NCI-H2227 (cell line): ENCODE data around the gene EIF2B5.
"Not testable (repeated sequence)": the region's sequence is repeated elsewhere in the genome, so short reads cannot be mapped to it uniquely, and the experiment has no call there.

Experiments used
- DNase-seq: peaks from one replicate; lab custom pipeline; 2025; ENCODE audit not compliant: unreplicated experiment; lab: John Stamatoyannopoulos, UW

Gene EIF2B5

DNA sequence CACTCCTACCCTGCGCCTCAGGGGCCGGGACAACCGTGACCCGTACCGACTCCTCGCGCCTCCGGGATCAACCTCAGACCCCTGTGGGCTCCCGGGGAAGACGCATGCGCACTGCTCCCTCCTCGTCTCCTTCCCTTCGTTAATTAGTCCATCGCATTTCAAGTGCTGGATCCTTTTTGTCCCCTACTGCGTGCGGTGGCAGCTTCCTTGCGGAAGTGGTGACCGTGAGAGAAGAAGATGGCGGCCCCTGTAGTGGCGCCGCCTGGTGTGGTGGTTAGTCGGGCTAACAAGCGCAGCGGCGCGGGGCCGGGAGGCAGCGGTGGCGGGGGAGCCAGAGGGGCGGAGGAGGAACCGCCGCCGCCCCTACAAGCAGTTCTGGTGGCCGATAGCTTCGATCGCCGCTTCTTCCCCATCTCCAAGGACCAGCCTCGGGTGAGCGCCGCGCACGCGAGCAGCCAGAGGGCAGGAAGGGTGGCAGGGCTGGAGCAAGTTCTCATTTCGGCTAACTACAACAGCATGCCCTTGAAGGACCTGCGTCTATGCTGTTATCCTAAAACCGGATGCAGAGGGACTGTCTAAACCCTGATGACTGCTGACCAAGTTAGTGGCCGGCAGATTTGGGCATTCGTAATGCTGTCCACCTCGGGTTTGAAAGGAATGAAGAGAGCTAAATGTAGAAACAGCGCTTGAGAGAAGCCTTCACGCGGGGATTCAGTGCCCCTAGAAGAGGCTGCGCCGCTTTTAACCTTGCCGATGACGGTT lies at the start of gene EIF2B5:
EIF2B5 (plus strand) TSS at position 210 of the 762 bp plus-strand sequence; CDS start at position 238, 28 bp downstream.
- DNase-seq, result peak; percentile 95

DNA sequence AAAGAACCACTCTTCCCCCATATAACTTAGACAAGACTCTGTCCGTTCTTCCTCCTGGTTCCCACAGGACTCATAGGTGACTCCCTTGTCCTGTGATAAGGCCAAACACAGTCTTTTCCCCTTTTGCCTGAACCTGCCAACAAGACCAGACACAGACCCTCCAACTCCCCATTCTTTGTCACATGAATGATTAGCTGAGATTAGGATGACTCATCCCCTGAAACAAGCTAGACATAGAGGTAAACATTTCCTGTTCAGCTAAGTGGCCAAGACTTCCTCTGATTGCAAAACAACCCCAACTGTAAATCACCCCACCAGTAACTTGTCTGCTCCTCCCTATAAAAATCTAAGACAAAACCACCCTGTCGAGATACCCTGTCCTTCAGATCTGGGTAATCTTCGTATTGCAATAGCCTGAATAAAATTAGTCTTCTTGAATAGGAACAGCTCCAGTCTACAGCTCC lies 49.7 kb upstream of the EIF2B5 start:
- DNase-seq, result no peak

DNA sequence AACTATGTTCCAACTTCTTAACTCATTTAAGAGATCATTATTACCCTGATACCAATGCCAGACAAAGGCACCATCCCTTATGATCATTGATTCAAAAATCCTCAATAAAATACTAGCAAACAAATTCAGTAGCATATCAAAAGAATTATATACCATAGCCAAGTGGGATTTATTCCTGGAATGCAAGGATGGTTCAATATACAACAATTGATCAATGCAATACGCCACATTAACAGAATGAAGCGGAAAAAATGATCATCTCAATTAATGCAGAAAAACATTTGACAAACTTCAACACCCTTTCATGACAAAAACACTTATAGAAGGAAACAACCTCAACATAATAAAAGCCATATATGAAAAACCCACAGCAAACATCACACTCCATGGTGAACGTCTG lies 43.0 kb upstream of the EIF2B5 start:
- no peak for DNase-seq

DNA sequence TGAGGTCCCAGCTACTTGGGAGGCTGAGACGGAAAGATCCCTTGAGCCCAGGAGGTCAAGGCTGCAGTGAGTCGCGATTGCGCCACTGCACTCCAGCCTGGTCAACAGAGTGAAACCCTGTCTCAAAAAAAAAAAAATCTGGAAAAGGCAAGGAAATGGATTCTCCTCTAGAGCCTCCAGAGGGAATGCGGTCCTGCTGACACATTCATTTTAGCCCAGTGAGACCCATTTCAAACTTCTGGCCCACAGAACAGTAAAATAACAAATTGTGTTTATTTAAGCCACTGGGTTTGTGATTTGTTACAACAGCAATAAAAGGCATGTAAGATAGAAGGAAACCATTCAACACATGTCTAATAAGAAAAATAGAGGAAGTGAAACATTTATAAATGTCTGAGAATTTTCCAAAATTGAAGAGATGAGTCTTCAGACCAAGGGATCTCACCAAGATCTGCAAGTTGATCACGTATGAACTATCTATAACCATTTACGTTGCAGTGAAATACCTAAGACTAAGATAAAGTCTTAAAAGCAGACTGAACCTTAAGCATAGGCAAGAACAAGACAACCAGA lies 38.3 kb upstream of the EIF2B5 start, which contains the start of gene HTR3E:
HTR3E (plus strand) TSS at position 254 of the 573 bp plus-strand sequence. CDS start 466 bp downstream, outside the sequence.
- DNase-seq, result no peak

DNA sequence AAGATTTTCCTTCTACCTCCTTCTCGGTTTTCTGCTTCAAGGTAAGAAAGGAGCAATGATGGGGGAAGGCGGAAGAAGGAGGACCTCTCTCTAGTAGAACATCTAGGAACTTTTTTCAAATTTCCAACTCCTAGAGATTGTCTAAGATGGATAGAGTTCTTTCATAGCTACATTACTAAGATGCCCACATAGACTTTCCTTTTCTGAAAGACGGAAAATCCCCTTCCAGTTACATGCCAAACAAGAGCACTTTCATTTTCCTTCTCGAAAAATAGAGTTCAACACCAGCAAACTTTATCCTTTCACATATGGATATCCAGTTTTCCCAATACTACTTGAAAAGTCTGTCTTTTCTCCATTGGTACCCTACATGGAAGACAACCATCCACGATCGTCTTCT lies 37.6 kb upstream of the EIF2B5 start:
- no peak for DNase-seq

DNA sequence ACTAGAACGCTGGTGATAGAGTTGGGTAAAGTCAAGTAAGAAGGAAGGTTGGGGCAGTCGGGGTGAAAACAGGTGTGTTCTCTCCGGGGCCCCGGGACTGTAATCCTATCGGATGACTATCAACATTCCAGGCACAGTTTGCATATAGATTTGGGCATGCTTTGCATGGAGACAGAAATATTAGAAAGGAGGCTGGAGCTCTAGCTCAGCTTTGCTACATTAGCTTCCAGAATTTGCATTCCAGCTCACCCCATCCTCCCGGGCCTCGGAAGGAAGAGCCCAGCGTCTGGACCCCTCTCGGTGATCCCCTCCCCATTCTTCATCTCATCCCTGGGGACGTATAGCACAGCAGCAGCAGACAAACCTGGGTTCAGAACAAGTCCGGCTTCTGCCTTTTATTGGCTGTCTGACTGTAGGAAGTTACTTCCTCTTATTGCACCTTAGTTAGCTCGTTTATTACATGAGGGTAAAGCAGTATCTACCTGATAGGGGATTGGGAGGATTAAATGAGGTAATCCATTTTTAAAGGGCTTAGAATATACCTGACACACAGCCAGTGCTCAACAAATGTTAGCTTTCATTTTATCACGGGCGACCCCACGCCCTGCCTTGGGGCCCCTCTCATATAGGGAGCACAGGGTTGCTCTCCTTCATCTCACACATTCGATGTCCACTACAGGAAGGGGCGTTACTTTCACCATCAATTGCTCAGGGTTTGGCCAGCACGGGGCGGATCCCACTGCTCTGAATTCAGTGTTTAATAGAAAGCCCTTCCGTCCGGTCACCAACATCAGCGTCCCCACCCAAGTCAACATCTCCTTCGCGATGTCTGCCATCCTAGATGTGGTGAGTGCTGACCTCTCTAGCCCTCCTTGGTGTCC lies 35.1 kb upstream of the EIF2B5 start:
- no peak for DNase-seq

DNA sequence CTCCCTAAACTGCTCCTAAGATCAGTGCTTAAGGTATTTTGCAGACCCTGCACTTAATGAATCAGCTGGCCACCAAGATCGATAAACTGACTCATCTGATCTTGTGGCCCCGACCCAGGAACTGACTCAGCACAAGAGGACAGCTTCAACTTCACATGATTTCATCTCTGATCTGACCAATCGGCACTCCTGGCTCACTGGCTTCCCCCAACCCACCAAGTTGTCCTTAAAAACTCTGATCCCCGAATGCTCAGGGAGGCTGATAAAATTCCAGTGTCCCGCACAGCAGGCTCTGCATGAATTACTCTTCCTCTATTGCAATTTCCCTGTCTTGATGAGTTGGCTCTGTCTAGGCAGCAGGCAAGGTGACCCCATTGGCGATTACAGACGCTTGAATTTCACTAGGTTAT lies 24.8 kb upstream of the EIF2B5 start:
- no peak for DNase-seq

DNA sequence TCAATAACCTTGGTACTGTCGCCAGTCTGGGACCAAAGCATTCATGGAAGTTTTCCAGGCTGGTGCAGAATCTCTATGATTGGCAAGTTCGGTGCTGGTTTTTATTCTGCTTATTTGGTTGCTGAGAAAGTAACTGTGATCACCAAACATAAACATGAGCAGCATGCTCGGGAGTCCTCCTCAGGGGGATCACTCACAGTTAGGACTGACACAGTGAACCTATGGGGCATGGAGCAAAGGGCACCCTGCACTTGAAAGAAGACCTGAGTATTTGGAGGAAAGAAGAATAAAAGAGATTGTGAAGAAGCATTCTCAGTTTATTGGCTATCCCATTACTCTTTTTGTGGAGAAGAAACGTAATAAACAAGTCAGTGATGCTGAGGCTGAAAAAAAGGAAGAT lies 19.1 kb upstream of the EIF2B5 start:
- no peak for DNase-seq

DNA sequence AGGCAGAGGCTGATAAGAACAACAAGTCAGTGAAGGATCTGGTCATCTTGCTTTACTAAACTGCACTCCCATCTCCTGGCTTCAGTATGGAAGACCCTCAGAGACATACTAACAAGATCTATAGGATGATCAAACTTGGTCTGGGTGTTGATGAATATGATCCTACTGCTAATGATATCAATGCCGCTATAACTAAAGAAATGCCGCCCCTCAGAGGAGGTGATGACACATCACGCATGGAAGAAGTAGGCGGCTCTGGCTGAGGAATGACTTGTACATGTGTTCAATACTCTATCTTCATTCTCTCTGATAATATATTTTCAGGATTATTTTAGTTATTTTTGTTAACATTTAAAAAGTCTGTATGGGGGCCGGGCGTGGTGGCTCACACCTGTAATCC lies 17.5 kb upstream of the EIF2B5 start:
- no peak for DNase-seq

DNA sequence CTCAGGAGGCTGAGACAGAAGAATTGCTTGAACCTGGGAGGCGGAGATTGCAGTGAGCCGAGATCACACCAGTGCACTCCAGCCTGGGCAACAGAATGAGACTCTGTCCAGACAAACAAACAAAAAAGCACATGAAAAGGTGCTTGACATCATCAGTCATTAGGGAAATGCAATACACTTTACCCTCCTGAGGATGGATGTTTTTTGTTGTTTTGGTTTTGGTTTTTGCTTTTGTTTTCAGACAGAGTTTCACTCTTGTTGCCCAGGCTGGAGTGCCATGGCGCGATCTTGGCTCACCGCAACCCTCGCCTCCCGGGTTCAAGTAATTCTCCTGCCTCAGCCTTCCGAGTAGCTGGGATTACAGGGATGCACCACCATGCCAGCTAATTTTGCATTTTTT lies 14.1 kb upstream of the EIF2B5 start:
- DNase-seq, result not testable (repeated sequence)

DNA sequence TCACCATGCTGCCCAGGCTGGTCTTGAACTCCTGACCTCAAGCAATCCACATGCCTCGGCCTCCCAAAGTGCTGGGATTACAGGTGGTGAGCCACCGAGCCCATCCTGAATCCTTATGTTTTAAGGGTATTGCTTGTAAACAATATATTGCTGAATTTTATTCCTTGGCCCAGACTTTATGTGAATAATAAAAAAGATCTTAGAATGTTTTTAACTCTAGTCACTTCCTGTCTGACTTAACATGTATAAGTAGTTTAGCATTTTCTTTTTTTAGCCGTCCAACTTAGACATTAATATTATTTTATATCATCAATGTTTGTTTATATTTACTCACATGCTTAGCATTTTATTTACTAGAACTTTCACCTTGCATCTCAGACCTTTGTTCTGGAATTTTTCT lies 9.2 kb upstream of the EIF2B5 start:
- no peak for DNase-seq

DNA sequence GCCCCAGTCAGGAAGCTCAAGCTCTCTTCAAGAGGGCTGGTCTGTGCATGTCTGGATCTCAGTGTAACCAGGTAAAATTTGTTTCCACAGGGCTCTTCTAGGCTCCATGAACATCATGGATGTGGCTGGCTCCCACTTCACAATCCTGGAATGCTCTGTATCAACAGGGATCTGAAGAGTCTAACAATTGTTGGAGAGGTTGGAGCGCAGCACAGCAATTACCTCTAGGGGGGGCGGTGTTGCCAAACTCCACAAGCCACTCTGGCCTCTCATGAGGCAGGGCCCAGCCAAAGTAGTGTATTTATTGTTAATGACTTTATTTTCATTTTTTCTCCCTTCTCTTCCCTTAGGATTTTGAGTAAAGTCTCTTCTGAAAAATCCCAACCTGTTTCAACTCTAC lies 6.1 kb upstream of the EIF2B5 start:
- DNase-seq, result peak; percentile 51

DNA sequence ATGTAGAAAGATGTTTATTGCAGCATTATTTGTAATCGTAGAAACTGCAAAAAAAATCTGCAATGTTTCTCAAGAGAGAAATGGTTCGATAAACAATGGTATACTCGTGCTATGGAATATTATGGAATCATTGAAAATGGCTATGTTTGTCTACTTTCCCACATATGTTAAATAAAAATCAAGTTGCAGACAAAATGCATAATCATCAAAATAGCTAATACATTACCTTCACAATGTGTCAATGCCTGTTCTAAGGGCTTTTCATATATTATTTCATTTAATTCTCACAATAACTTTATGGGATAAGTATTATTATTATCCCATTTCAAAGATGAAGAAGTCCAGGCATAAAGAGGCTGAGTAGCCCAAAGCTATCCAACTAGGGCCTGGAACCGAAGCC lies 2.2 kb upstream of the EIF2B5 start:
- DNase-seq, result no peak

DNA sequence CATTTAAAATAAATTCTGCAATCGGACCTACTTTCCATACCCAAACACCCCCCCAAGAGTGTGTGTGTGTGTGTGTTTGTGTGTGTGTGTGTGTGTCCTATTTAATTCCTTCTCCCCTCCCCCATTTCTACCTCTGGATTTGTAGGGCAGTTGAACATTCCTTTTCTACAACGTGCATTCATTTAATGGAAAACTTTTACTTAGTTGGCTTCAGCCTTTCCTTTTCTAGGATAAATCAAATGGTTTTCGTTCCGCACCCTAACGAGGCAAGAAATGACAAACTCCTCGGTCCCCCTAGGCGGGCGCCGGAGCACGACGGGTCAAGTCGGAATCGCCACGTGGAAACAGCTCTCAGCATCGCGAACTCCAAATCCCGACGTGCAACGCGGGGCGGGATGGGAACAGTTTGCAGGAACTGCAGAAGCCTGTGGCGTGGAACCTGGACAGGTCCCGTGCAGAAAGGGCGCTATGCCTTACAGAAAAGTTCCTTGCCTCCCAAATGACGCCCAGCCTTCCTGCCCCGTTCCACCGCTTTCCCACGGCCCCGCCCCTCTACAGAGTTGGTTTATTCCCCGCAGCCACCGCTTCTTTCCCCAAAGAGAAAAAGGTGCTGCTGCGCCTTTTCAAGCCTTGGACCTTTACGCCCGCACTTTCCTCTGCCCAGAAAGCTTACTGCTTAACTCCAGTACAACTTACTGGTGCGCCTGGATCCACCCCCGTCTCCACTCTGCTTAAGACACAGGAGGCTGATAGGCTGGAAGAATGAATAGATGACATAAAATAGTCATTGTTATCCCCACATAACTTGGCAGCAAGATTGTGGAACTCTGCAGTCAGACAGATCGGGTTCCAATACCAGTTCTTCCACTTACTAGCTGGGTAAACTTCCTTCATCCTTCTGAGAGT lies 1.1 kb upstream of the EIF2B5 start:
- peak; percentile 87 for DNase-seq

DNA sequence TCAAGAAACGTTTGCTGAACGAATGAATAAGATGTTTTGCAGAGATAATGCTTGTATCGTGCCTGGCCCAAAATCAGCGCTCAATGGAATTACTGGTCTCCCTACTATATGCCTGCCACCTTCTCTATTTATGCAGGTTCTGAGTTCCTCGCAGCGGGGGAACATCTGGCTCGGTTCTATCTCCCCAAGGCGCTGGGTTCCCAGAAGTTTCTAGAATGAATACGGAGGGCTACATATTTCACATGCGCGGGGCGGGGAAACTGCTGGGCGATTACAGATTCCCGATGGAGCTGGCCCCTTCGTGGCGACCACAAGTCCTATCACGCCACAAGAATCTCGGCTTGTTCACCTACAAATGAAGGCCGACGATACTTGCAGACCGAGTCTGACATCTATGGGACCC lies 411 bp upstream of the EIF2B5 start:
- peak; percentile 47 for DNase-seq

DNA sequence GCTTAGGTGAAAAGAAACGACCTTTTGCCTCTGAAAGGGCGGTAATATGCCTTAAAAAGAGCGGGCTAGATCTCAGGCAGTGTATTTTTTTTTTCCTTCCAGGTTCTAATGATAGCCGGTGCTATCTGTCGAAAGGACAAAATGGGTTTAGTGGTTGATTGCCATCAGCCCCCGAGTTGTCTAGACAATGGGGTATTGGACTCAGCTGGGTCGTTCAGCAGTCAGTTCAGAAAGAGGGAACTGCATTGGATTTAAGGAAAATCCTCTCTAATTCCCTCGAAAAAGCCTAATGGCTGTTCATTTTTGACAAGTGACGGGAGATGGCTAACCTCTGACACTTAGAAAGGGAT lies 728 bp downstream of the EIF2B5 start:
- no peak for DNase-seq

DNA sequence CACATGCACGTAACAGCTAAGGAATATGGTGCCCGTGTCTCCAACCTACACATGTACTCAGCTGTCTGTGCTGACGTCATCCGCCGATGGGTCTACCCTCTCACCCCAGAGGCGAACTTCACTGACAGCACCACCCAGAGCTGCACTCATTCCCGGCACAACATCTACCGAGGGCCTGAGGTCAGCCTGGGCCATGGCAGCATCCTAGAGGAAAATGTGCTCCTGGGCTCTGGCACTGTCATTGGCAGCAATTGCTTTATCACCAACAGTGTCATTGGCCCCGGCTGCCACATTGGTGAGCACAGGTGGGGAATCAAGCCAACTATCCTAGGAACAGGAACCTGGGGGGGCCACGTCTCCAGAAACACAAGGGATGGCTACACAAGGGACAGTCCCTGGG lies 5.3 kb downstream of the EIF2B5 start:
- DNase-seq, result no peak

DNA sequence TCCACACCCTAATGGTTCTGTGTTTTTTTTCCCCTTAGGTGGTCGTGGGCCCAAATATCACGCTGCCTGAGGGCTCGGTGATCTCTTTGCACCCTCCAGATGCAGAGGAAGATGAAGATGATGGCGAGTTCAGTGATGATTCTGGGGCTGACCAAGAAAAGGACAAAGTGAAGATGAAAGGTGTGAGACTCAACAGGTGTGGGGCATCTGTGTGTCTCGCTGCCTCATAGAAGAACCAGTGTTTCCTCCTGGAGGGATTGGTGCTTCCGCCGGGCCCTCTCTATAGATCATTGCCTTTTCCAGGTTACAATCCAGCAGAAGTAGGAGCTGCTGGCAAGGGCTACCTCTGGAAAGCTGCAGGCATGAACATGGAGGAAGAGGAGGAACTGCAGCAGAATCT lies 7.0 kb downstream of the EIF2B5 start:
- no peak for DNase-seq

DNA sequence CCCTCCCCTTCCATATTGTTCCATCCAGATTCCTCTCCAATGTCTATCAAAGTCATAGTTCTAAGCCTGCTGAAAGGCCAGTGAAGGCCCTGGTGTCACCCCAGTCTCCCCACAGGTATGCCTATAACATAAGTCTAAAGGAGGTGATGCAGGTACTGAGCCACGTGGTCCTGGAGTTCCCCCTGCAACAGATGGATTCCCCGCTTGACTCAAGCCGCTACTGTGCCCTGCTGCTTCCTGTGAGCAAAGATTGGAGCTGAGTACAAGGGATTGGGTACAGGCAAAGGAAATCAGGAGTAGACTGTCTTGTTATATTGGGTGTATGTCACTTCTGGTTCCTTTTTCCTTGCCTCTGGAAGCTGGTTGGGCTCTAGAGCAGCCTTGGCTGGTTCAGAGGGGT lies 8.2 kb downstream of the EIF2B5 start:
- no peak for DNase-seq

DNA sequence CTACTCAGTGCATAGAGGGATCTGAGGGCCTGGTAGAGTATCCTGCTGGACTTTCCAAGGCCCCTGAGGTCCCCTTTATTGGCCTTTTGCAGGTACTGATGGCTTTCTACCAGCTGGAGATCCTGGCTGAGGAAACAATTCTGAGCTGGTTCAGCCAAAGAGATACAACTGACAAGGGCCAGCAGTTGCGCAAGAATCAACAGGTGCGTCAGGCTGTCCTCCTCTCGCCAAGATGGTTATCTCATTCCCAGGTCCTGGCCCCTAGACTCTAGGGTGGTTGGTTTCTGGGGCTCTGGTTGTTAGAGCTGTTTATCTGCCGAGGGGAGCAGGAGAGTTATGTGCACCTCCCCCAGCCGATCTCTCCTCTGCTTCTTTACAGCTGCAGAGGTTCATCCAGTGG lies 9.3 kb downstream of the EIF2B5 start:
- DNase-seq, result no peak

DNA sequence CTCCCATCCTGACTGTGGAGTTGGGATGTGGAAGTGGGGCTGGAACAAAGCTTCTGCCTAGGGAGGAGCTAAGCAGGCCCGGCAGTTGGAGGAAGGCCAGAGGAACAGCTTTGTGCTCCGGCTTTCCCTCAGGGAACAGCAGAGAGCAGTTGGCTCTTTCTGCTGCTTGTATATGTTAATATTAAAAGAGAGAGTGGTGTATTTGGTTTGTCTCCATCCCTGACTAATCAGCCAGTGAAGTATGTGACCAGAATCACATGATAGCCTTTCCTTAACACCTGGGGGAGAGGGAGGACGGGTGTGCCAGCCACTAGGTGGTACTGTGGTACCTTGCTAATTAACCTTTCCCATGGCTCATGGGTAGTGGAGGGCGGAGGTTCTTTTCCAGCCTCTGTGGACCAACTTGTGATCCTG lies 10.0 kb downstream of the EIF2B5 start:
- DNase-seq, result no peak
